GM12873 (cell line): ENCODE data around the gene ZBTB16.

Source experiments
- CTCF ChIP-seq: IDR thresholded peaks from 2 replicates; pipeline ENCODE4 v1.5.1; 2012; ENCODE audit warnings: low read depth, mild to moderate bottlenecking, moderate library complexity, low read length, control low read depth; ENCODE audit not compliant: insufficient read depth; ENCODE audit errors: missing control alignments

The ZBTB16 gene

GRCh38 chr11:114042234-114042633 is 17.3 kb upstream of the ZBTB16 start:
- no peak for TF ChIP-seq CTCF

GRCh38 chr11:114044042-114044871 is 15.3 kb upstream of the ZBTB16 start:
- no peak for TF ChIP-seq CTCF

- TF ChIP-seq CTCF = no peak
These were observed 12.2 kb upstream of the ZBTB16 start for GRCh38 chr11:114047327-114047726.

- no peak for TF ChIP-seq CTCF
These were observed 10.5 kb upstream of the ZBTB16 start for GRCh38 chr11:114049050-114049449.

- no peak for TF ChIP-seq CTCF
These were observed 9.1 kb upstream of the ZBTB16 start for GRCh38 chr11:114050258-114050927.

GRCh38 chr11:114051558-114051957 is 8.0 kb upstream of the ZBTB16 start:
- TF ChIP-seq CTCF = no peak

- TF ChIP-seq CTCF = no peak
These were observed 7.4 kb upstream of the ZBTB16 start for GRCh38 chr11:114052160-114052559.
